IPS-NIHi11 (cell line): Measurements from ENCODE around the gene FGFR1OP2.
"Not testable (repeated sequence)": the region's sequence is repeated elsewhere in the genome, so short reads cannot be mapped to it uniquely, and the experiment has no call there.

ENCODE experiments used
- DNase-seq: peaks from one replicate; pipeline ENCODE4 v3.0.0; 2012; ENCODE audit warnings: mixed read lengths, low spot score

FGFR1OP2 gene

GRCh38 chr12:26941215-26941594, 2.9 kb downstream of the FGFR1OP2 start:
- DNase-seq: no peak

- DNase-seq: no peak
Measured at GRCh38 chr12:26948309-26948708, 10.0 kb downstream of the FGFR1OP2 start.

DNA sequence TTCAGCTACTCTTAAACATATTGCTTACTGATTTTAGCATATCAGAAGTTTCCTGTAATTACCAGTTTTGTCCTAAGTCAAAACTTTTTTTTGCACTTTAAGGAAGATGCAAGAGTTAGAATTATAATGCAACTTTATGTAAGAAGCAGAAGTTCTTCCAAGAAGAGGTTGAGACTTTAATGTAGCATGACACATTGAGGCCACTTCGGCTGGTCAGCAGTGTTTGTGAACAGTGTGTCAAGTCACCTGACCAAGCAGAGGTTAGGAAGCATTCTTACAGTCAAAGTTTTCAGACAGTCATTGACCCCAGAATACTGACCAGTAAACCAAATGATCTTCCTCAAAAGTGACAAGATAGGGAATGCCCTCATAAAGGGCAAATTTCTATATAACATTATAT, 15.2 kb downstream of the FGFR1OP2 start:
- no peak for DNase-seq

GRCh38 chr12:26954027-26954426, 15.8 kb downstream of the FGFR1OP2 start:
- no peak for DNase-seq

DNA sequence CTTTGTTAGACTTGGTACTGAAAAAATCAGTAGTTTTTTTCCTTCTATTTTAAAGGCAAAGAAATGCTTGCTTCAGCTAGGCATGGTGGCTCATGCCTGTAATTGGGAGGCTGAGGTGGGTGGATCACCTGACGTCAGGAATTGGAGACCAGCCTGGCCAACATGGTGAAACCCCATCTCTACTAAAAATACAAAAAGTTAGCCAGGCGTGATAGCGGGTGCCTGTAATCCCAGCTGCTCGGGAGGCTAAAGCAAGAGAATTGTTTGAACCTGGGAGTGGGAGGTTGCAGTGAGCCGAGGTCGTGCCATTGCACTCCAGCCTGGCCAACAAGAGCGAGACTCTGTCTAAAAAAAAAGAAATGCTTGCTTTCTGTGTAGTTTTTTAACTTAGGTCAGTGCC, 23.1 kb downstream of the FGFR1OP2 start:
- DNase-seq: not testable (repeated sequence)

GRCh38 chr12:26961803-26962202, 23.5 kb downstream of the FGFR1OP2 start:
- DNase-seq: no peak

DNA sequence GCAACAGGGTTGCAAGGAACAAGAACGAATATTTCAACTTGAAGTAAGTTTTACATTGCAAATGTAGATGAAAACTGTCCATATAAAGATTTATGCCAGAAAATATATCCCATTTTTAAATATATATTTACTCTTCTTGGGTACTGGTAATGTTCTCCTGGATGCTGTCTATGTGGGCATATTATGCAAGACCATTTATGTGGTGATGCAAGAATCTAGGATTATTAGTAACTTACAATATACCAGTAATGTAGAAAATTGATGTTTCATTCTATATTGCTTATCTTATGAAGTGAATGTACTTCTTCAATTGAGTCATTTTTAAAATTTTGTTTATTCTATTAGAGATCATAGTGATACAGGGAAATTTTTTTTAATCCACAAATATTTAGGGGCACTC, 25.1 kb downstream of the FGFR1OP2 start:
- no peak for DNase-seq

- no peak for DNase-seq
Measured at GRCh38 chr12:26966842-26967241, 28.6 kb downstream of the FGFR1OP2 start.

- DNase-seq: no peak
Measured at GRCh38 chr12:26970136-26970535, 31.9 kb downstream of the FGFR1OP2 start.

DNA sequence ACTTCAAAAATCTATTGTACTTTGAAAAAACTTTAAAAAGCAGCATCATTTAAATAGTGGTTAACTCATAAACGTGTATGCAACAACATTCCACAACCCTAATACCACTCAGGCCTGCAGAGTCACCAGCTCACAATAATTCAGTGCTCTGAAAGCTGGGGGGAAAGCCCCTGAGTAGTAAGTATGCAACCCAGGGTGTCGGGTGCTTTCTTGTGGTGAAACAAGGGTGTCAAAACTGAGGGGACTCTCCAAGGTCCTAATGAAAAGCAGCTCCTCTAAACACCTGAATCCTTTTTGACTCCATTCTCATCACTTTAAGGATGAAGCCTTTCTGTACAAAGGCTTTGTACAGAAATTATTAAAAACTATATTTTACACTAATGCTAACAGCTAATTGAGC, 33.7 kb downstream of the FGFR1OP2 start:
- no peak for DNase-seq

- DNase-seq: no peak
Measured at GRCh38 chr12:26976687-26977086, 38.4 kb downstream of the FGFR1OP2 start.

DNA sequence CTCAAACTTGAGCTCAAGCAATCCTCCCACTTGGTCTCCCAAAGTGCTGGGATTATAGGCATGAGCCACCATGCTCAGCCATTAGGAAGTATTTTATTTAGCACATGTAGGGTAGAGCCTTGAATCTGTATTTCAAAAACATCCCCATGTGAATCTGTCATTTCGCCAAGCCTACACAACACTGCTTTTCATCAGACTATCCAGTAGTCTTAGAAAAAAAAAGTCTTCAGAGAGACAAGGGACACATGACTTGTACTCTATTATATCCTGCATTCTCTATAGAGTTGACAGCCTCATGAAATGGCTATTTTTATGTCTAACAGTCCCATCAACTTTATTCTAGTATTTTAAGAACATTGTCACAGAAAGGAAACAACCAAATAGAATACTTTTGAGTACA, 40.5 kb downstream of the FGFR1OP2 start:
- DNase-seq: no peak

- no peak for DNase-seq
Measured at GRCh38 chr12:26979733-26980132, 41.5 kb downstream of the FGFR1OP2 start.

- no peak for DNase-seq
Measured at GRCh38 chr12:26982866-26983265, 44.6 kb downstream of the FGFR1OP2 start.

DNA sequence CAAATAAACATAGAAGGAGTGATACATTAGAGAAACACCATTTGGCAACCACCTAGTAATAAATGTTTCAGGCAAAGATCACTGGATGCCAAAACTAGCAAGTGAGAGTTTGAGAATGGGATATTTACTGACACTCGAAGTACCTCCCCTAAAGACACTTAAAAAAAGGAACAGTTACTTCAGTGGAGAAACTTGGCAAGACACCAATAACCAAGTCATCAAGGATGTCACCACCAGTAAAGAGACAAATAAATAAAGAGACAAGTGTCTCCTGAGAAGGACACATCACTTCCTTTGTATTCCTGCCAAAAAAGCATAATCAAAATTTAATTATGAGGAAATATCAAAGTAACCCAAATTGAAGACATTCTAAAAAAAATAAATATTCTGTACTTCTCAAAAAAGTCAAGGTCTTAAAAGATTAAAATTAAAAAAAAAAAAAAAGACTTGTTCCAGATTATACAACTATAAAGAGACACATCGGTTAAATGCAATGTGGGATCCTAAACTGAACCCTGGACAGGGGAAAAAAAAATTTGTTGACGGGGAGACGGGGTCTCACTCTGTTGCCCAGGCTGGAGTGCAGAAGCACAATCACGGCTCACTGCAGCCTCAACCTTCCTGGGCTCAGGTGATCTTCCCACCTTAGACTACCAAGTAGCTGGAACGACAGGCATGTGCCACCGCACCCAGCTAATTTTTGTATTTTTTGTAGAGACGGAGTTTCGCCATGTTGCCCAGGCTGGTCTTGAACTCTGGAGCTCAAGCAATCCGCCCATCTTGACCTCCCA, 49.6 kb downstream of the FGFR1OP2 start:
- DNase-seq: no peak

GRCh38 chr12:26988703-26989102, 50.4 kb downstream of the FGFR1OP2 start:
- DNase-seq: no peak

DNA sequence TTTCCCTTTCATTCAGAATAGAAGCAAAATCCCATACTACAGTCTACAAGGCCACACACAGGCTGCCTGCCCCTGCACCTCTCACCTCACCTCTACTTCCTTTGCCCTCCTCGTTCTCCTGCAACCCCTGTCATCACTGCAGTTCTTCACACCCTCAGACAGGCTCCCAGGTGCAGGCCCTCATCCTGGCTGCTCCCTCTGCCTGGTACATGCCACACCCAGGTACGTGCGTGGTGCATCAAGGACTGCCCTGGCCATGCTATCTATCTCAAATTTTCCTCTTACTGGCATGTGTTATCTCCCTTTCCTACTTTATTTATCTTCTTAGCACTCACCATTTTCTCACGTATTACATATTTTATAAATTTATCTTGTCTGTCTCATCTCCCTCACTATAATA, 51.6 kb downstream of the FGFR1OP2 start:
- DNase-seq: no peak

DNA sequence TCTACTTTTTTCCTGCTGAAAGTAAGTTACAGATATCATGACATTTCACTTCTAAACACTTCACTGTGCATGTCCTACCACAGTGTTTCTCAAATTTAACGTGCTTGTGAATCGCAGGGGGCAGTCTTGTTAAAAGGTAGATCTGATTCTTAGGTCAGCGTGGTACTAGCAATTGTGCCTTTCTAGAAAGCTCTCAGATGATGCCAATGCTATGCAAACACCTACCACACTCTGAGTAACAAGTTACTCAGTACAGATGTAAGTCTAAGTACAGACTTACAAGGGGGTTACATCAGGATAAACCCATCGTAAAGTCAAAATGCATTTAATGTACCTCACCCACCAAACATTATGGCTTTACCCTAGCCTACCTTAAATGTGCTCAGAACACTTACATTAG, 53.6 kb downstream of the FGFR1OP2 start:
- DNase-seq: no peak

- DNase-seq: no peak
Measured at GRCh38 chr12:26994109-26994508, 55.8 kb downstream of the FGFR1OP2 start.

- no peak for DNase-seq
Measured at GRCh38 chr12:26995706-26996105, 57.4 kb downstream of the FGFR1OP2 start.

DNA sequence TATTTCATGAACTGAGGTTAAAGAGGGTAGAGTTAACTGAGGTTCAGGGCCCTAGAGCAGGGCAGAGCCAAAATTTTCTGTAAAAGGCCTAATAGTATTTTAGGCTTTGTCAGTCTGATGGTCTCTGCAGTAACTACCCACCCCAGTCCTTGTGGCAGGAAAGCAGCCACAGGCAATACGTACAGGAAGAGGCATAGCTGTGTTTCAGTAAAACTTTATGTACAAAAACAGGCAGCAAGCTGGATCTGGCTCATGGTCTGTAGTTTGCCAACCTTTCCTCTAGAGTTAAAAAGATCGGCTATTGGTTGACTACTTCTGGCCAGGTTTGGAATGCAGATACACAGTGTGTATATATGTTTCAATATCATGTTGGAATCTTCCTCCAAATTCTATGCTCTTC, 58.7 kb downstream of the FGFR1OP2 start:
- DNase-seq: no peak

- no peak for DNase-seq
Measured at GRCh38 chr12:27000961-27001360, 62.7 kb downstream of the FGFR1OP2 start.

- no peak for DNase-seq
Measured at GRCh38 chr12:27001663-27002062, 63.4 kb downstream of the FGFR1OP2 start.

DNA sequence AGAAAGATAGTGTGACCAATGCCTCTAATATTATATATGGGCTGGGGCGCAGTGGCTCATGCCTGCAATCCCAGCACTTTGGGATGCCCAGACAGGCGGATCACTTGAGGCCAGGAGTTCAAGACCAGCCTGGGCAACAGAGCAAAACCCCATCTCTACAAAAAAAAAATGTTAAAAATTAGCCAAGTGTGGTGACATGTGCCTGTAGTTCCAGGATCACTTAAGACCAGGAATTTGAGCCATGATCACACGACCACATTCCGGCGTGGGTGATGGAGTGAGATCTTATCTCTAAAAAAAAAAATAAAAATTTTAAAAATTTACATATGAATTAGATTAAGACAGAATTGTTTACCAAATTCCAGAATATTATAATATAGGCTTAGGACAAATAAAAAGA, 63.9 kb downstream of the FGFR1OP2 start:
- DNase-seq: no peak
